ENCODE results near the gene NPM3.

The NPM3 gene

DNA sequence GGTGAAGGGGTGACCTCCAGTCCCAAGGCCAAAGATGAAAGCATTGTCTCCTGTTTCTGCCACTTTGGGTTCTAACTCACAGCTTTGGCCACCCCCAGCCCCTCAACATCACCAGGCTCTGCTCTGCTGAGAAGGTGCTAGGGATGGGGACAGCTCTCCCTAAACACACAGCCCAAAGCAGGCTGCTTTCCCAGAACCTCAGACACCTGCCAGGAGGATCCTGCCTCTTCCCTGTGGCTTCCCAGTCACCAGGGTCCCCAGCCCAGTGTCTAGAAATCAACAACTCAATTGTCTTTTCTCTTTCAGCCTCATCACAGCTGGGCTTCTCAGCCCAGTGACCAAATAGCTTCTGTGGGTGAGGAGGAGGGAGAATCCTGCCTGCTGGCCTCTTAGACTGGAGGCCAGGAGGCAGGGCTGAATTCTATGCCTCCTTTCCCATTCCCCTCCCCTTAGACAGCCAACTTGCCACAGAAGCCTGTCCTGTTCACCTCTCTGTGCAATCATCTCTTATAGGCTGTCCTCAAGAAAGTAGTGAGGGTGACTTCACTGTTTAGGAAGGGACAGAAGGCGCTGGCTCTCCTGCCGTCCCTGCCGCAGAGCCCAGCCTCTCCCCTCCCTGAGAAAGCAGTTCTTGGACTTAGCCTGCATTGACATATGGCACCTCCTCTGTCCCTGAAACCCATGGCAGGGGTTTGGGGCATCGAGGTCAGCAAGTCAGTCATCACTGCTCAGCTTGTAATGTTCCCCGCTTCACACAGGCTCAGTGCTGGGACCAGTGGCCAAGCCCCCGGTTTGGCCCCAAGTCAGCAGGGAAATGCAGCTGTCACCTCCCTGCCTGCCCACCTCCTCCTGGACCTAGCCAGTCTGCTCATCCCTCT, 11.0 kb downstream of the NPM3 start:
- DNase-seq (ENCODE audit: extremely low spot score): no peak
- POLR2A ChIA-PET: interaction anchor here (1.3 to 1.6 kb wide), 2 partner anchors 9 to 46 kb away, joined by 3 to 6 read pairs; partner anchors contain the start of gene OGA

DNA sequence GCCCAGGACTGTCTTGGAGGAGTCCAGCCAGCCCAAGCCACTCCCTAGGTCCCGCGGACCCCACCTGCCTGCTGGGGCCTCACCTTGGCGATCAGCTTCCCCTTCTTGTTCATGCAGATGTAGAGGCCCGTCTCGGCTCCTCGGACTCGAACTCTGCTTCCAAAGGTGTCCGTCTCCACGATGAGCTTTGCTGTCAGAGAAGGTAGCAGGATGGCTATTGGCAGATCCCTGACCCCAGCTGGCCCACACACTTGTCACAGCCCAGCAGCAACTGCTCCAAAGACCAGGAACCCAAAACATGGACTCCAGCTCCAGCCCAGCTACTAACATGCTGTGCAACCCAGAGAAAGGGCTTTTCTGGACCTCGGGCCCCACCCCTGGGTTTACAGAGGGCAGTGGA, 11.9 kb downstream of the NPM3 start:
- DNase-seq (ENCODE audit: extremely low spot score): no peak

More for the DNA sequence above, 11.0 kb downstream of the NPM3 start:
- no peak for TF ChIP-seq ELF4 (IDR thresholded peaks at IDR 0.05)
- TF ChIP-seq FOXK2 (IDR thresholded peaks at IDR 0.05): no peak
- TF ChIP-seq FOXM1 (IDR thresholded peaks at IDR 0.05; ENCODE audit: borderline replicate concordance): no peak
- TF ChIP-seq HDGF (IDR thresholded peaks at IDR 0.05; ENCODE audit: borderline replicate concordance): no peak
- no peak for TF ChIP-seq FOXA1 (IDR thresholded peaks at IDR 0.05)
- CTCF ChIA-PET: interaction anchor here (1.1 to 2.4 kb wide), 2 partner anchors 9 to 32 kb away, joined by 3 to 15 read pairs; no protein-coding TSS in a partner anchor

DNA sequence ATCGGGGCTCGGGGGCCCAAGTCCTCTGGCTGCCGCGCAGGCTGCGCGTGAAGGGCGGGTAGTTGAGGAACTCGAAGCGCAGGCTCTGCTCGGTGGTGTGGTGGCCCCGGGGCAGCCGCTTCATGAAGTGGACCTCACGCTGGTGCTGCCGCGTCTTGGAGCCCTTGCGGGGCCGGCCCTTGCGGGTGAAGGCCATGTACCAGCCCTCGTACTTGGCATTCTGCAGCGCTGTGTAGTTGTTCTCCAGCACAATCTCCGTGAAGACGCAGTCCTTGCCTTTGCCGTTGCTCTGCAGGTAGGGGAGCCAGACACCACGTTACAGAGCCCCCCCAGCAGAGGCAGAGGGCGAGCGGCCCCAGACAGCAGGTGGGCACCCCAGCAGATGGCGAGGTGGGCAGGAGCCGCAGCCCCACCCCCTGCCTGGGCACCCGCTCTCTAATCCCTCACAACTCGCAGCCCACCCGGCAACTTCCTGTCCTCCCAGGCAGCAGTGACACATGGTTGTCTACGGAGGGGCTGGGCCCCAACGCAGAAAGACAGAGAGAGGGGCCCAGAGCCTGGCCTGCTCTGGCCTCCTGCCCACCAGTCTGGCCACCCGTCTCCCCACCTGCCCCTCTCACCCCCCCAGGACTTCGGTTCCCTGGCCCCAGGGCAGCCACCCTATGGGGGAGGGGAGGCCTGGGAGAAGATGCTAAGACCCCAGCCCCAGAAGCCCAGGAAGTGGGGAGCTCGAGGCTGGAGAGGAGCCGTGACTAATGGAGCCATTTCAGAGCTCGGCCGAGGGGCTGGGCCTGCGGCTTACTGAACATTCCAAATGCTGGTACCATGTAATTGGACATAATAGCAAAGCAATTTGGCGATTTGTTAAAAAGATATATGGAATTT, 12.7 kb downstream of the NPM3 start:
- no peak for DNase-seq (ENCODE audit: extremely low spot score)
- ChIA-PET POLR2A (interaction anchor here (1.6 kb wide), 1 partner anchor 11 kb away, joined by 6 read pairs; no protein-coding TSS in a partner anchor), CTCF (interaction anchor here (1.9 to 2.4 kb wide), 2 partner anchors 11 kb away, joined by 9 to 15 read pairs; no protein-coding TSS in a partner anchor)
- TF ChIP-seq NFRKB (IDR thresholded peaks at IDR 0.05): no peak
- TF ChIP-seq, protein P1, sequence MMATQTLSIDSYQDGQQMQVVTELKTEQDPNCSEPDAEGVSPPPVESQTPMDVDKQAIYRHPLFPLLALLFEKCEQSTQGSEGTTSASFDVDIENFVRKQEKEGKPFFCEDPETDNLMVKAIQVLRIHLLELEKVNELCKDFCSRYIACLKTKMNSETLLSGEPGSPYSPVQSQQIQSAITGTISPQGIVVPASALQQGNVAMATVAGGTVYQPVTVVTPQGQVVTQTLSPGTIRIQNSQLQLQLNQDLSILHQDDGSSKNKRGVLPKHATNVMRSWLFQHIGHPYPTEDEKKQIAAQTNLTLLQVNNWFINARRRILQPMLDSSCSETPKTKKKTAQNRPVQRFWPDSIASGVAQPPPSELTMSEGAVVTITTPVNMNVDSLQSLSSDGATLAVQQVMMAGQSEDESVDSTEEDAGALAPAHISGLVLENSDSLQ (IDR thresholded peaks at IDR 0.05): no peak
- TF ChIP-seq TARDBP (IDR thresholded peaks at IDR 0.05): no peak
- no peak for TF ChIP-seq HDGF (IDR thresholded peaks at IDR 0.05; ENCODE audit: borderline replicate concordance)
- no peak for TF ChIP-seq BHLHE40 (IDR thresholded peaks at IDR 0.05; ENCODE audit: borderline replicate concordance)
- no peak for TF ChIP-seq FOXK2 (IDR thresholded peaks at IDR 0.05)
- TF ChIP-seq SUZ12 (IDR thresholded peaks at IDR 0.05): no peak
- no peak for TF ChIP-seq LEF1 (IDR thresholded peaks at IDR 0.05; ENCODE audit: borderline replicate concordance)
- no peak for TF ChIP-seq CTBP1 (IDR thresholded peaks at IDR 0.05; ENCODE audit: borderline replicate concordance)
- no peak for TF ChIP-seq FOXM1 (IDR thresholded peaks at IDR 0.05; ENCODE audit: borderline replicate concordance)
- TF ChIP-seq SP1 (IDR thresholded peaks at IDR 0.05): no peak
- TF ChIP-seq ARNT (IDR thresholded peaks at IDR 0.05): no peak
- TF ChIP-seq ELF4 (IDR thresholded peaks at IDR 0.05): no peak
- TF ChIP-seq ZNF384 (IDR thresholded peaks at IDR 0.05): no peak

More for the DNA sequence above, 11.9 kb downstream of the NPM3 start:
- CTCF ChIA-PET: interaction anchor here (2.4 kb wide), 1 partner anchor 10 kb away, joined by 15 read pairs; no protein-coding TSS in a partner anchor
- POLR2A ChIA-PET: interaction anchor here (1.6 kb wide), 1 partner anchor 10 kb away, joined by 6 read pairs; no protein-coding TSS in a partner anchor
- no peak for TF ChIP-seq SUZ12 (IDR thresholded peaks at IDR 0.05)
- no peak for TF ChIP-seq ELF4 (IDR thresholded peaks at IDR 0.05)
- no peak for TF ChIP-seq TARDBP (IDR thresholded peaks at IDR 0.05)
- no peak for TF ChIP-seq L3MBTL2 (conservative IDR thresholded peaks at IDR 0.05)
- no peak for TF ChIP-seq CTBP1 (IDR thresholded peaks at IDR 0.05; ENCODE audit: borderline replicate concordance)
- no peak for TF ChIP-seq HDGF (IDR thresholded peaks at IDR 0.05; ENCODE audit: borderline replicate concordance)
- TF ChIP-seq, protein P1 (IDR thresholded peaks at IDR 0.05): no peak
- TF ChIP-seq FOXK2 (IDR thresholded peaks at IDR 0.05): no peak

DNA sequence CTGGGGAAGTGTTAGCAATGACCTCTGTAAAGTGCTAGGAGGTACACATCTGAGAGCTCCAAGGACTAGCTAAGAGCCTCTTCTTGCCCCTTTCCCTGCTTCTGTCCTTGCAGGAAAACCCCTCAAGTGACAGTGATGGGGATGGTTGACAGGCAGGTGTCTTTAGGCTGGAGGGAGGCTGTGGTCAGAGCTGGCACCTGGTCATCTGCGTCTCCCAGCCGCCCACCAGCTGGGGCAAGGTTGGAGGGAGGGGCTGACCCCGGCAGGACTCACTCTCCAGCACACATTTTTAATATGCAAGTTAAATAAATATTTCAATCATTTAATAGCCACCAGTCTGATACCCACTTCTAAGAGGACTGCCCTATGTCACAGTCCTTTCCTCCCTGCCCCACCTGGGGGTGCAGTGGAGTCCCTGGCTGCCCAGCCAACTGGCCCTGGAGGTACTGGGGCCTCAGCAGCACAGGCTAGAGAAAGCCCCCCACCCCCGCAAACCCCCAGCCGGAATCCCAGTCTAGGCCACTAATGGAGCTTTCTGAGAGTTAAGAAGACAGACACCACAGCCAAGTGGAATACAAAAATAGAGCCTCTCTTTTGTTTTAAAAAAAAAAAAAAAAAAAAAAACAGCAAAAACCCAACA, 13.6 kb downstream of the NPM3 start:
- TF ChIP-seq FOXK2 (IDR thresholded peaks at IDR 0.05) (no peak), ARNT (IDR thresholded peaks at IDR 0.05) (no peak), BHLHE40 (IDR thresholded peaks at IDR 0.05; ENCODE audit: borderline replicate concordance) (no peak), ZNF384 (IDR thresholded peaks at IDR 0.05) (no peak), L3MBTL2 (conservative IDR thresholded peaks at IDR 0.05) (no peak), FOXA1 (IDR thresholded peaks at IDR 0.05) (no peak), SUZ12 (IDR thresholded peaks at IDR 0.05) (no peak), HDGF (IDR thresholded peaks at IDR 0.05; ENCODE audit: borderline replicate concordance) (no peak), TARDBP (IDR thresholded peaks at IDR 0.05) (no peak), LEF1 (IDR thresholded peaks at IDR 0.05; ENCODE audit: borderline replicate concordance) (no peak), SP1 (IDR thresholded peaks at IDR 0.05) (no peak)
- TF ChIP-seq, protein P1 (IDR thresholded peaks at IDR 0.05): no peak
- ChIA-PET CTCF (interaction anchor here (0.6 to 1.9 kb wide), 3 partner anchors 12 to 167 kb away, joined by 3 to 9 read pairs (median 5); no protein-coding TSS in a partner anchor), POLR2A (no interaction called here)
- DNase-seq (ENCODE audit: extremely low spot score): no peak

DNA sequence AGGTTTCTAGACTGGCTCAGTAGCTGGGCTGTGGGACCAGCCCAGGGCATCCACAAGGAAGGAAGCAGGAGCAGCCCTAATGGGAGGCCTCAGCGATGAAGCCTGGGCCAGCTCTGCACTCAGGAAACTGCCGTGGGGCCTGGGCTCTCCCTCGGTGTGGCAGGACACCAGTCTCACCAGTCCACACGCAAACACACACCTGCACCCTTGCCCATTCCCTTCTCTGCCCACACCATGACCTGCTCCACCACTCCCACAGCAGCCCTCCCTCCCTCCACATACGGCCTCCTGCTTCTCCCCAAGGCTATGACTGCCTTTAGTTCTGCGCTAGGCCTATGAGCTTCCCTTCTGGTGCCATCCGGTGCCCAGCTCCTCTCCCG, 14.5 kb downstream of the NPM3 start:
- no peak for DNase-seq (ENCODE audit: extremely low spot score)
- POLR2A ChIA-PET: no interaction called here
- TF ChIP-seq CTBP1 (IDR thresholded peaks at IDR 0.05; ENCODE audit: borderline replicate concordance): no peak
- no peak for TF ChIP-seq ARNT (IDR thresholded peaks at IDR 0.05)
- TF ChIP-seq SUZ12 (IDR thresholded peaks at IDR 0.05): no peak
- no peak for TF ChIP-seq HDGF (IDR thresholded peaks at IDR 0.05; ENCODE audit: borderline replicate concordance)
- TF ChIP-seq FOXM1 (IDR thresholded peaks at IDR 0.05; ENCODE audit: borderline replicate concordance): no peak
- TF ChIP-seq SP1 (IDR thresholded peaks at IDR 0.05): no peak
- no peak for TF ChIP-seq LEF1 (IDR thresholded peaks at IDR 0.05; ENCODE audit: borderline replicate concordance)
- TF ChIP-seq, protein P1 (IDR thresholded peaks at IDR 0.05): no peak
- TF ChIP-seq NFRKB (IDR thresholded peaks at IDR 0.05): no peak
- CTCF ChIA-PET: interaction anchor here (0.7 to 1.9 kb wide), 3 partner anchors 13 to 166 kb away, joined by 4 to 9 read pairs (median 5); no protein-coding TSS in a partner anchor
